Measurements from ENCODE around the gene ADAMTS9. TPM values are rescaled to one million over a fixed set of nuclear protein-coding genes. Genes with fewer than 3 reads are reported as not detected.

Gene ADAMTS9
- total RNA-seq, 2 donors from 2014 or later, result 16.1 to 38.0 TPM

DNA sequence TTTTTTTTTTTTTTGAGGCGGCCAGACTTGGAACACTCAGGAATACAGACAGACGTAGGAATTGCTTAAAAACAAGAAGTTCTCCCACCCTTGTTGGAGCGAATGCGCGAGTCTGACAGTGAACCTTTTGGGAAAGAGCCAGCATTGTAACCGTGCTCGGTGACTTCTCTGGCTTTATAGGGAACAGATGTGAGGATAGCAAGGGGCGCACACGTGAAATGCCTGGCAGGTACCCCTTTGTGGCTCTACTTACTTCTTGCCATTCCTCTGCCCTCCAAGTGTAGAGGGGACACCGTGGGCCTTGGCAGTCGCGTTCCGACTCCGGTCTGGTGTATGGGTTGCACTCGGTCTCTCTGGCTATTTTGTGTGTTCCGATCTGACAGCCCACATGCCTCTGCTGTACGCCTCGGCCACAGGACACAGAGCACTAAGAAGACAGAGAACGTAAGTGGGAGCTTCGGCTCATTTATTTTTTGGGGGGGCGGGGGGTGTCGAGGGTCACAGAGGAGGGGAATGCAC, 126.4 kb downstream of the ADAMTS9 start:
- no peak overlapping the region for H3K4me3 Mint-ChIP-seq

DNA sequence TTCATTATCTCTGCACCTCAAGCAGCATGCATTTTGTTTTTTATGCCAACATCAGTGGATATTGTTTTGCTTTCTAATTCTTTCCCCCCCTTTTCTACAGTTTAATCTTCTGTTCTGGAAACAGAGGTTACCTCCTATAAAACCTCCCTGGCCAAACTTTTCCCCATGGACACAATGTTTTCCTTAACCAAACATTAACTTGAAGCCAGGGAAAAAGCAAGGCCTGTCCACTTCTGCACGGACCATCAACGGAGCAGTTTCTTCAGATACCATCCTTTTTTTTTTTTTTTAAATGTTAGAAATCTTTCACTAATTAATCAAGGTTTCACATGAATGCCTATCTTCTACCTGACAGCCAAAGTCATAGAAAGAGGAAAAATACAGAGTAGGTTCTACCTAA, 127.0 kb downstream of the ADAMTS9 start:
- Histone ChIP-seq H3K9me3 (ENCODE audit: control insufficient read depth, low read length) (no peaks in the 10 kb centered on the region), H3K9ac (ENCODE audit: extremely low read depth, low read length, poor library complexity, severe bottlenecking) (no peak overlapping the region), H3K27me3 (ENCODE audit: control insufficient read depth, insufficient read depth, low read length, poor library complexity, severe bottlenecking) (no peaks in the 10 kb centered on the region), H3K4me3 (ENCODE audit: low read length) (no peak overlapping the region), H3K36me3 (ENCODE audit: control insufficient read depth, insufficient read depth, low read length) (no peaks in the 10 kb centered on the region), H3K27ac (ENCODE audit: low read depth, low read length) (no peak overlapping the region), H3K4me1 (ENCODE audit: control insufficient read depth, insufficient read depth, low read length) (peaks cover 3% of the 10 kb centered on the region)
- Mint-ChIP-seq H3K4me1 (no peaks in the 10 kb centered on the region), H3K4me3 (no peak overlapping the region), H3K27ac (no peak overlapping the region), H3K36me3 (ENCODE audit: low read depth) (no peaks in the 10 kb centered on the region), H3K9me3 (no peaks in the 10 kb centered on the region), H3K27me3 (ENCODE audit: insufficient read depth) (no peaks in the 10 kb centered on the region)
- 97% methylated on average over 2 of the region's 2 CpGs; no CpG with 5 or more reads in 1 of the 2 experiments for WGBS, 2 experiments (ENCODE audit: insufficient coverage in 1 of 2, insufficient read length in 1 of 2)
- DNase-seq, result no peak
- TF ChIP-seq, protein P1, sequence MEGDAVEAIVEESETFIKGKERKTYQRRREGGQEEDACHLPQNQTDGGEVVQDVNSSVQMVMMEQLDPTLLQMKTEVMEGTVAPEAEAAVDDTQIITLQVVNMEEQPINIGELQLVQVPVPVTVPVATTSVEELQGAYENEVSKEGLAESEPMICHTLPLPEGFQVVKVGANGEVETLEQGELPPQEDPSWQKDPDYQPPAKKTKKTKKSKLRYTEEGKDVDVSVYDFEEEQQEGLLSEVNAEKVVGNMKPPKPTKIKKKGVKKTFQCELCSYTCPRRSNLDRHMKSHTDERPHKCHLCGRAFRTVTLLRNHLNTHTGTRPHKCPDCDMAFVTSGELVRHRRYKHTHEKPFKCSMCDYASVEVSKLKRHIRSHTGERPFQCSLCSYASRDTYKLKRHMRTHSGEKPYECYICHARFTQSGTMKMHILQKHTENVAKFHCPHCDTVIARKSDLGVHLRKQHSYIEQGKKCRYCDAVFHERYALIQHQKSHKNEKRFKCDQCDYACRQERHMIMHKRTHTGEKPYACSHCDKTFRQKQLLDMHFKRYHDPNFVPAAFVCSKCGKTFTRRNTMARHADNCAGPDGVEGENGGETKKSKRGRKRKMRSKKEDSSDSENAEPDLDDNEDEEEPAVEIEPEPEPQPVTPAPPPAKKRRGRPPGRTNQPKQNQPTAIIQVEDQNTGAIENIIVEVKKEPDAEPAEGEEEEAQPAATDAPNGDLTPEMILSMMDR (conservative IDR thresholded peaks at IDR 0.05), result no peak

More for the DNA sequence above, 126.4 kb downstream of the ADAMTS9 start:
- Mint-ChIP-seq H3K27ac (no peak overlapping the region), H3K4me1 (no peaks in the 10 kb centered on the region), H3K27me3 (ENCODE audit: insufficient read depth) (no peaks in the 10 kb centered on the region), H3K36me3 (ENCODE audit: low read depth) (no peaks in the 10 kb centered on the region), H3K9me3 (no peaks in the 10 kb centered on the region)
- H3K9ac ChIP-seq (ENCODE audit: extremely low read depth, low read length, poor library complexity, severe bottlenecking), result no peak overlapping the region
- no peaks in the 10 kb centered on the region for H3K36me3 ChIP-seq (ENCODE audit: control insufficient read depth, insufficient read depth, low read length)
- H3K4me1 ChIP-seq (ENCODE audit: control insufficient read depth, insufficient read depth, low read length), result peaks cover 3% of the 10 kb centered on the region
- no peak for DNase-seq
- TF ChIP-seq, protein P1 (conservative IDR thresholded peaks at IDR 0.05), result no peak
- H3K4me3 ChIP-seq (ENCODE audit: low read length), result no peak overlapping the region
- no peaks in the 10 kb centered on the region for H3K27me3 ChIP-seq (ENCODE audit: control insufficient read depth, insufficient read depth, low read length, poor library complexity, severe bottlenecking)
- WGBS, 2 experiments (ENCODE audit: insufficient coverage in 1 of 2, insufficient read length in 1 of 2), result 93 to 95% methylated on average over 19 to 22 of the region's 22 CpGs
- no peaks in the 10 kb centered on the region for H3K9me3 ChIP-seq (ENCODE audit: control insufficient read depth, low read length)
- H3K27ac ChIP-seq (ENCODE audit: low read depth, low read length), result no peak overlapping the region

DNA sequence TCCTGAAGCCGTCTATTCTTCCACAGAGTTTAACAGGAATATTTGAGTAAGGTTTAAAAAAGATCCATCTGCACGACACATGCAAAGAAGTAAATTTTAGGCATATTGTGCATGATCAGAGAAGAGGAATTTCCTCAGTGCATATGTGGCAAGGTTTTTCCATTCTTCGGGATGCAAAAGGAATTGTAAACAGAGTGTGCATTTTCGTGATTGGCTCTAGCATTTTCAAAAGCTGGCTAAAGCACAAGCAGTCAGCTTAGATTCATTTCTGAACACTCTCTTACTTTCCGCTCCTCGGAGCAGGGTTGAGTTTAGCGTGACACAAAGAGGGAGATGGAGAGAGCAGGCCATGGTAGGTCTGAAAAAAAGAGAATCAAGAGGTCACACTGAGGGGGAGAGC, 128.2 kb downstream of the ADAMTS9 start:
- no peak overlapping the region for H3K9ac ChIP-seq (ENCODE audit: extremely low read depth, low read length, poor library complexity, severe bottlenecking)
- H3K4me1 ChIP-seq (ENCODE audit: control insufficient read depth, insufficient read depth, low read length), result peaks cover 3% of the 10 kb centered on the region
- Mint-ChIP-seq H3K27me3 (ENCODE audit: insufficient read depth) (no peaks in the 10 kb centered on the region), H3K36me3 (ENCODE audit: low read depth) (no peaks in the 10 kb centered on the region), H3K9me3 (no peaks in the 10 kb centered on the region), H3K4me3 (no peak overlapping the region), H3K4me1 (peaks cover 10% of the 10 kb centered on the region), H3K27ac (no peak overlapping the region)
- 92 to 93% methylated on average over 7 of the region's 7 CpGs for WGBS, 2 experiments (ENCODE audit: insufficient coverage in 1 of 2, insufficient read length in 1 of 2)
- TF ChIP-seq, protein P1 (conservative IDR thresholded peaks at IDR 0.05), result no peak
- H3K27me3 ChIP-seq (ENCODE audit: control insufficient read depth, insufficient read depth, low read length, poor library complexity, severe bottlenecking), result no peaks in the 10 kb centered on the region
- H3K9me3 ChIP-seq (ENCODE audit: control insufficient read depth, low read length), result no peaks in the 10 kb centered on the region
- no peaks in the 10 kb centered on the region for H3K36me3 ChIP-seq (ENCODE audit: control insufficient read depth, insufficient read depth, low read length)
- H3K4me3 ChIP-seq (ENCODE audit: low read length), result no peak overlapping the region
- no peak overlapping the region for H3K27ac ChIP-seq (ENCODE audit: low read depth, low read length)
- no peak for DNase-seq

Measured in endodermal cell (in vitro differentiated cells).